Measurements from ENCODE around the gene MN1.

MN1 gene

DNA sequence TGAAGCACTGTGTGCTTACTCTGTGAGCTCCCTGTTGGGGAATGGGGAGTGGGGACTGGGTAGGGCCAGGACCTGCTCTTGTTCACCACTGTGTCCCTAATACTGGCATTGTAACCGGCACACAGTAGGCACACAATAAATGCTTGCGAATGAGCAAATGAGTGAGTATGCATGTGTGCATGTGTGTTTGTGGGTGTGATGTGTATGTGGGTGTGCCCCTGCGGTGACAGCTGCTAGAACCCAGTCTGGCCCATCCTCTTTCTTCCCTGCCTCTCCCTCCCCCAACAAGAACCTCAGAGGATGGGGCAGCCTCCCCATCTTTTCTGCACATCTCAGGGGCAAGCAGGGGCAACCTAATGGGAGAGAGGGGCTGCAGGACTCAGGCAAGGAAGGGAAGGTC lies 90.5 kb downstream of the MN1 start:
- no peaks in the 10 kb centered on the region for H3K9me3 Mint-ChIP-seq
- H3K27ac Mint-ChIP-seq: no peak overlapping the region
- ATAC-seq (replicated peaks) (no peak), DNase-seq (no peak)
- no peak overlapping the region for H3K4me3 Mint-ChIP-seq
- no peaks in the 10 kb centered on the region for H3K4me1 Mint-ChIP-seq
- H3K27me3 Mint-ChIP-seq: peaks cover 5 to 19% of the 10 kb centered on the region in 2 donors
- no peaks in the 10 kb centered on the region for H3K36me3 Mint-ChIP-seq

GRCh38 chr22:27709919-27710675 lies 91.5 kb downstream of the MN1 start:
- DNase-seq (no peak), ATAC-seq (replicated peaks) (no peak)
- no peaks in the 10 kb centered on the region for H3K9me3 Mint-ChIP-seq
- H3K27ac Mint-ChIP-seq: no peak overlapping the region
- H3K36me3 Mint-ChIP-seq: no peaks in the 10 kb centered on the region
- peaks cover 5 to 16% of the 10 kb centered on the region in 2 donors for H3K27me3 Mint-ChIP-seq
- no peak overlapping the region for H3K4me3 Mint-ChIP-seq
- H3K4me1 Mint-ChIP-seq: no peaks in the 10 kb centered on the region

GRCh38 chr22:27706489-27706888 lies 95.1 kb downstream of the MN1 start:
- Mint-ChIP-seq H3K36me3 (no peaks in the 10 kb centered on the region), H3K9me3 (peaks cover 0 to 2% of the 10 kb centered on the region in 2 donors), H3K4me3 (no peak overlapping the region), H3K27ac (no peak overlapping the region), H3K4me1 (no peaks in the 10 kb centered on the region), H3K27me3 (peaks cover 5 to 9% of the 10 kb centered on the region in 2 donors)
- ATAC-seq (replicated peaks) (no peak), DNase-seq (no peak)

- DNase-seq (no peak), ATAC-seq (replicated peaks) (no peak)
- Mint-ChIP-seq H3K27me3 (peaks cover under 1% of the 10 kb centered on the region in 2 donors), H3K27ac (no peak overlapping the region), H3K4me1 (no peaks in the 10 kb centered on the region), H3K4me3 (no peak overlapping the region), H3K9me3 (peaks cover 0 to 2% of the 10 kb centered on the region in 2 donors), H3K36me3 (no peaks in the 10 kb centered on the region)
Measured at GRCh38 chr22:27705408-27706080, 96.0 kb downstream of the MN1 start.

DNA sequence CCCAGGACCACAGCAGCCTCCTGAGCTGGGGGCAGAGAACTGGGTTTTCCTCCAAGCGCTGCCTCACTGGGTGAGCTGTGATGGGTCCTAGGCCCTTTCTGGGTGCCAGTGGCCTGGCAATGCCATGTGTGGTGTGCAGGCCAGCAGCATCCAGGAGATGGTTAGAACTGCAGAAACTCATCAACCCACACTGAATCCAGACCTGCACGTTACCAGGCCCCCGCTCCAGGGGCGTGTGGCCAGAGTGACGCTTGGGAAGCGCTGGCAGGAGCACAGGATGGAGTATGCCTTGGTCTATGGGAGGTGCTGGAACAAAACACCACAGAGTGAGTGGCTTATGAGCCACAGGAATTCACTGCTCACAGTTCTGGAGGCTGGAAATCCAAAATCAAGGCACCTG lies 97.0 kb downstream of the MN1 start:
- no peak overlapping the region for H3K4me3 Mint-ChIP-seq
- peaks cover 0 to 2% of the 10 kb centered on the region in 2 donors for H3K9me3 Mint-ChIP-seq
- H3K4me1 Mint-ChIP-seq: no peaks in the 10 kb centered on the region
- no peaks in the 10 kb centered on the region for H3K27me3 Mint-ChIP-seq
- H3K36me3 Mint-ChIP-seq: no peaks in the 10 kb centered on the region
- no peak for DNase-seq
- ATAC-seq (replicated peaks): no peak
- no peak overlapping the region for H3K27ac Mint-ChIP-seq

DNA sequence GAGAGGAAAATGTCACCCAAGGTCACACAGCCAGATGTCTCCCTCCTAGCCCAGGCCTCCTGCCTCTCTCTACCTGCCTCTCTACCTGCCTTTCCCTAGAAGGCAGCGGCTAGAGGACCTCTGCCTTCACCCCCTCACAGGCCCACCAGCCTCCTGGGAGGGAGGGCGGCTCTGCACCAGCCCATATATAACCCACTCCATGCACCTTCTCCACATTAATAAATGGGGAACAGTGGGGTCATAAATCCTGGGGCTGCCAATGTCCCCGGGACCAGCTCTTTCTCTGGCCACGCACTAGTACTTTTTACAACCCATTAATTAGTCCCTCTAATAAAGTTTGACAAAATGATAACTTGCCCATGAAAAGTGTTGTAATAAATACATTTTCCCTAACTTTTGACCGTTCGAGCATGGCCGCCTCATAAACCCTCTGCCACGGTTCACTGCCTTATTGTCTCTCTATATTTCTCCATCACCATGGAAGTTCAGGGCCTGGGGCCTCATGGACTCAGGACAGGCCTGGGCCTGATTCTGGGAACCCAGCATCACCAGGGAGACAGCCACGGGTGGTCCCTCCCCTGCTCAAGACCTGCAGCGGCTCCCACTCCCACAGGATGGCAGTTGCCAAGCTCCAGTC lies 102.1 kb downstream of the MN1 start:
- ATAC-seq (replicated peaks) (no peak), DNase-seq (no peak)
- Mint-ChIP-seq H3K27ac (no peak overlapping the region), H3K36me3 (no peaks in the 10 kb centered on the region), H3K4me3 (no peak overlapping the region), H3K4me1 (no peaks in the 10 kb centered on the region), H3K27me3 (no peaks in the 10 kb centered on the region), H3K9me3 (peaks cover 10 to 12% of the 10 kb centered on the region in 2 donors)

DNA sequence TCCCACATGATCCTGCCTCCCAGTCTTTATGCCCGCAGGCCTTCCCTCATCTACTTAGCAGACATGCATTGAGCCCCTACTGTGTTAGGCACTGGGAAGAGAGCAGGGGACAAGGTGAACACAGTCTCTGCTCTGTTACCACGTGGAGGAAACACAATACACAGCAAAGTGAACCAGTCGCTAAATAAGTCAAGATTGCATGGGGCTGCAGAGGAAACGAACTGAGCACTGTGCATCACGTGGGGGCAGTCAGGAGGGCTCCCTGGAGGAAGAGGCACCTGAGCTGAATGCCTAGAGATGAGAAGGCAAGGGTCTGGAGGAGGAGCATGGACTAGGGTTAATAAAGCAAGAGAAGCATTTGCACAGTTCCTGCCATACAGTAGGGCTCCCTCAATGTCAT lies 102.7 kb downstream of the MN1 start:
- Mint-ChIP-seq H3K27me3 (no peaks in the 10 kb centered on the region), H3K4me1 (no peaks in the 10 kb centered on the region), H3K36me3 (no peaks in the 10 kb centered on the region), H3K4me3 (no peak overlapping the region), H3K9me3 (peaks cover 10 to 12% of the 10 kb centered on the region in 2 donors), H3K27ac (no peak overlapping the region)
- no peak for DNase-seq
- no peak for ATAC-seq (replicated peaks)

All from stimulated activated naive B cell treated with anti-CD40 and anti-IgM and Interleukin-4, amounts not matched to agents 10 μg/mL and 1 μg/mL and 100 μg/mL, for 72 hours (primary cell).